GM12878 (cell line): ENCODE results near the gene SLC17A7. TPM values are rescaled to one million over a fixed set of nuclear protein-coding genes. Genes with fewer than 3 reads are reported as not detected.
A peak's percentile ranks its signal among the peaks of the same experiment; 100 is the strongest.

Experiments used
- BMI1 ChIP-seq: fragments of 450-650 bp; IDR thresholded peaks from 2 replicates; pipeline ENCODE4 v1.6.1; 2016; ENCODE audit warnings: mild to moderate bottlenecking, moderate library complexity, borderline replicate concordance
- CHD2 ChIP-seq: IDR thresholded peaks from 2 replicates; pipeline ENCODE4 v1.6.1; 2011; ENCODE audit warnings: low read depth, low read length, improper control_type of control experiment, borderline replicate concordance
- CREM ChIP-seq: IDR thresholded peaks from 2 replicates; pipeline ENCODE4 v1.6.1; 2014; ENCODE audit warnings: antibody characterized with exemption, low read depth
- E4F1 ChIP-seq: fragments of 450-650 bp; IDR thresholded peaks from 2 replicates; pipeline ENCODE4 v1.6.1; 2018; ENCODE audit warnings: borderline replicate concordance, mild to moderate bottlenecking; ENCODE audit not compliant: partially characterized antibody
- EGR1 ChIP-seq, 2 experiments: IDR thresholded peaks; 1 replicate in 1 of 2; 2 replicates in 1 of 2; pipeline ENCODE4 v1.6.1; 2011 to 2012; ENCODE audit warnings: low read depth in 2 of 2, low read length in 2 of 2, borderline replicate concordance in 1 of 2, mild to moderate bottlenecking in 1 of 2, moderate library complexity in 1 of 2
- FOXM1 ChIP-seq: IDR thresholded peaks from 2 replicates; pipeline ENCODE4 v1.6.1; 2012; ENCODE audit warnings: low read depth, mild to moderate bottlenecking, inconsistent platforms, low read length, moderate library complexity
- GABPA ChIP-seq: IDR thresholded peaks from 2 replicates; pipeline ENCODE4 v1.6.1; 2014; ENCODE audit warnings: antibody characterized with exemption, low read depth, mild to moderate bottlenecking, inconsistent platforms
- HDAC6 ChIP-seq: fragments of 200-600 bp; sonication (generic); IDR thresholded peaks from one replicate; pipeline ENCODE4 v1.8.0; 2017; ENCODE audit warnings: antibody characterized with exemption; ENCODE audit not compliant: unreplicated experiment
- IRF3 ChIP-seq: fragments of 450-650 bp; IDR thresholded peaks from 2 replicates; pipeline ENCODE4 v1.6.1; 2014; ENCODE audit warnings: mild to moderate bottlenecking
- KLF5 ChIP-seq: fragments of 450-650 bp; IDR thresholded peaks from 2 replicates; pipeline ENCODE4 v1.6.1; 2014; ENCODE audit warnings: mild to moderate bottlenecking; ENCODE audit not compliant: partially characterized antibody
- LARP7 ChIP-seq: fragments of 450-650 bp; IDR thresholded peaks from 2 replicates; pipeline ENCODE4 v1.6.1; 2017; ENCODE audit warnings: mild to moderate bottlenecking
- MTA2 ChIP-seq: fragments of 450-650 bp; IDR thresholded peaks from 2 replicates; pipeline ENCODE4 v1.6.1; 2016; ENCODE audit warnings: low read depth, mild to moderate bottlenecking, moderate library complexity
- NKRF ChIP-seq: fragments of 450-650 bp; conservative IDR thresholded peaks from 2 replicates; pipeline ENCODE4 v1.6.1; 2017; ENCODE audit warnings: mild to moderate bottlenecking, moderate library complexity
- POU2F2 ChIP-seq: IDR thresholded peaks from 3 replicates; pipeline ENCODE4 v1.6.1; 2011; ENCODE audit warnings: low read depth, mild to moderate bottlenecking, low read length, borderline replicate concordance
- SKIL ChIP-seq: fragments of 450-650 bp; IDR thresholded peaks from 2 replicates; pipeline ENCODE4 v1.6.1; 2017; ENCODE audit warnings: mild to moderate bottlenecking, low read depth, inconsistent platforms; ENCODE audit not compliant: poor library complexity, severe bottlenecking
- SP1 ChIP-seq: IDR thresholded peaks from one replicate; pipeline ENCODE4 v1.6.1; 2011; ENCODE audit warnings: low read depth, low read length
- SREBF2 ChIP-seq: IDR thresholded peaks from 2 replicates; pipeline ENCODE4 v1.6.1; 2012; ENCODE audit warnings: mild to moderate bottlenecking, low read length
- SUPT20H ChIP-seq: IDR thresholded peaks from 2 replicates; pipeline ENCODE4 v1.6.1; 2011; ENCODE audit warnings: low read depth, mild to moderate bottlenecking, low read length, moderate library complexity, borderline replicate concordance; ENCODE audit not compliant: control insufficient read depth
- TARDBP ChIP-seq: IDR thresholded peaks from 2 replicates; pipeline ENCODE4 v1.6.1; 2016; ENCODE audit warnings: borderline replicate concordance
- TCF12 ChIP-seq: IDR thresholded peaks from 2 replicates; pipeline ENCODE4 v1.6.1; 2011; ENCODE audit warnings: low read depth, mild to moderate bottlenecking, low read length
- YBX1 ChIP-seq: fragments of 450-650 bp; IDR thresholded peaks from 2 replicates; pipeline ENCODE4 v1.6.1; 2016; ENCODE audit warnings: antibody characterized with exemption
- ZBED1 ChIP-seq: IDR thresholded peaks from 2 replicates; pipeline ENCODE4 v1.6.1; 2016; ENCODE audit warnings: borderline replicate concordance
- ZNF274 ChIP-seq: IDR thresholded peaks from one replicate; pipeline ENCODE4 v1.8.0; 2011; ENCODE audit not compliant: insufficient read length, insufficient read depth
- polyA plus RNA-seq, 11 experiments: library from polyadenylated mRNA; depleted of rRNA in 4 of 11; unstranded in 6 of 11; stranded (reverse) in 5 of 11; fragments of >200 nt; fragmentation: Nextera tagmentation in 4 of 11; fragmentation: Illumina TruSeq in 1 of 11; extraction: Ambion mirVana in 4 of 11; extraction: Trizol in 1 of 11; gene quantifications; 1 replicate in 1 of 11; 2 replicates in 10 of 11; pipeline versions ENCODE4 v1.2.1 to v1.2.3, GENCODE V29; 2011 to 2016; ENCODE audit warnings: inconsistent platforms in 2 of 11, missing spikeins in 2 of 11, low read depth in 1 of 11
- total RNA-seq, 4 experiments: library from RNA; depleted of rRNA in 3 of 4; stranded (reverse); fragments of >200 nt in 3 of 4; fragmentation: Illumina TruSeq in 1 of 4; extraction: Trizol in 1 of 4; gene quantifications; 2 replicates each; pipeline versions ENCODE4 v1.2.1 to v1.2.3, GENCODE V29; 2013 to 2021

Gene SLC17A7
- total and polyA plus RNA-seq, 10 of the 15 experiments (the other 5 are each of a cell fraction or from before 2014, with no cell fraction given): 0.03 to 0.24 (median 0.06) TPM; not detected in 6

GRCh38 chr19:49469828-49470614 lies 28.7 kb upstream of the SLC17A7 start (continued):
- no peak for TF ChIP-seq NKRF
- TF ChIP-seq EGR1 (IDR thresholded peaks at IDR 0.05; ENCODE audit: borderline replicate concordance in 1 of 2, low read depth in 2 of 2, low read length in 2 of 2): peak in 1 of 2 experiments; percentile 75; a peak in 2 of 3 replicates
- peak; percentile 47; the same call in 1 of the 2 replicates for TF ChIP-seq CHD2
- TF ChIP-seq KLF5: no peak
- TF ChIP-seq IRF3: no peak
- TF ChIP-seq POU2F2: peak; percentile 55; the same call in 1 of the 3 replicates
- no peak for TF ChIP-seq SREBF2
- TF ChIP-seq FOXM1: peak; percentile 82
- TF ChIP-seq BMI1: no peak
- TF ChIP-seq ZBED1: no peak; the same call in 1 of the 2 replicates
- TF ChIP-seq TCF12: peak; percentile 28; the same call in 1 of the 2 replicates
- peak; percentile 68; the same call in 1 of the 2 replicates for TF ChIP-seq CREM
- TF ChIP-seq SP1: peak; percentile 30
- no peak for TF ChIP-seq SUPT20H
- no peak for TF ChIP-seq E4F1
- TF ChIP-seq YBX1: no peak
- no peak for TF ChIP-seq ZNF274
- TF ChIP-seq MTA2: peak; percentile 42; the same call in 1 of the 2 replicates
- peak; percentile 71; the same call in 1 of the 2 replicates for TF ChIP-seq LARP7
- no peak for TF ChIP-seq GABPA
- TF ChIP-seq HDAC6: no peak
- no peak for TF ChIP-seq SKIL
- peak; percentile 63; the same call in 1 of the 2 replicates for TF ChIP-seq TARDBP
